ENCODE results near the gene ARL8B.
A peak's percentile ranks its signal among the peaks of the same experiment; 100 is the strongest.
"Not testable (repeated sequence)": the region's sequence is repeated elsewhere in the genome, so short reads cannot be mapped to it uniquely, and the experiment has no call there.

The ARL8B gene

GRCh38 chr3:5149306-5149880, 27.3 kb downstream of the ARL8B start:
- DNase-seq, result no peak

- DNase-seq, result no peak
These were observed 29.5 kb downstream of the ARL8B start for GRCh38 chr3:5151586-5151985.

- no peak for DNase-seq
These were observed 31.0 kb downstream of the ARL8B start for GRCh38 chr3:5153074-5153473.

GRCh38 chr3:5155241-5155640, 33.1 kb downstream of the ARL8B start:
- no peak for DNase-seq

- DNase-seq, result no peak
These were observed 38.2 kb downstream of the ARL8B start for GRCh38 chr3:5160321-5160720.

GRCh38 chr3:5160940-5161858, 39.1 kb downstream of the ARL8B start:
- DNase-seq, result no peak

- DNase-seq, result no peak
These were observed 40.0 kb downstream of the ARL8B start for GRCh38 chr3:5162102-5162501.

GRCh38 chr3:5165698-5166097, 43.6 kb downstream of the ARL8B start:
- no peak for DNase-seq

GRCh38 chr3:5166846-5167245, 44.8 kb downstream of the ARL8B start:
- DNase-seq, result no peak

- no peak for DNase-seq
These were observed 46.0 kb downstream of the ARL8B start for GRCh38 chr3:5168110-5168509.

- DNase-seq, result no peak
These were observed 47.7 kb downstream of the ARL8B start for GRCh38 chr3:5169807-5170206.

- DNase-seq, result no peak
These were observed 48.9 kb downstream of the ARL8B start for GRCh38 chr3:5170975-5171374.

- DNase-seq, result no peak
These were observed 49.9 kb downstream of the ARL8B start for GRCh38 chr3:5172018-5172417.

GRCh38 chr3:5179036-5179435, 56.9 kb downstream of the ARL8B start:
- not testable (repeated sequence) for DNase-seq

- no peak for DNase-seq
These were observed 59.5 kb downstream of the ARL8B start for GRCh38 chr3:5181469-5182141.

GRCh38 chr3:5183714-5184113, 61.6 kb downstream of the ARL8B start:
- DNase-seq, result not testable (repeated sequence)

- no peak for DNase-seq
These were observed 62.4 kb downstream of the ARL8B start for GRCh38 chr3:5184499-5184898.

GRCh38 chr3:5185093-5185673, 63.1 kb downstream of the ARL8B start:
- DNase-seq, result no peak

GRCh38 chr3:5186089-5186857, 64.2 kb downstream of the ARL8B start:
- no peak for DNase-seq

- DNase-seq, result no peak
These were observed 64.7 kb downstream of the ARL8B start for GRCh38 chr3:5186858-5187155.

- DNase-seq, result peak; percentile 97
These were observed 65.2 kb downstream of the ARL8B start, which contains the start of gene EDEM1 for GRCh38 chr3:5187156-5187919. TSS of gene EDEM1 (plus strand) at chr3:5187707. CDS start at chr3:5187806, 99 bp downstream.

- peak; percentile 50 for DNase-seq
These were observed 65.9 kb downstream of the ARL8B start for GRCh38 chr3:5187920-5188418.

Data from CD4-positive, alpha-beta T cell treated with Interleukin-17A for 1 hour (primary cell).